GM03348 (cell line): Measurements from ENCODE around the gene TCHP.
A peak's percentile ranks its signal among the peaks of the same experiment; 100 is the strongest.
"Not testable (repeated sequence)": the region's sequence is repeated elsewhere in the genome, so short reads cannot be mapped to it uniquely, and the experiment has no call there.

ENCODE experiments used
- DNase-seq: peaks from one replicate; pipeline ENCODE4 v3.0.0; 2012; ENCODE audit warnings: low spot score

Gene TCHP

DNA sequence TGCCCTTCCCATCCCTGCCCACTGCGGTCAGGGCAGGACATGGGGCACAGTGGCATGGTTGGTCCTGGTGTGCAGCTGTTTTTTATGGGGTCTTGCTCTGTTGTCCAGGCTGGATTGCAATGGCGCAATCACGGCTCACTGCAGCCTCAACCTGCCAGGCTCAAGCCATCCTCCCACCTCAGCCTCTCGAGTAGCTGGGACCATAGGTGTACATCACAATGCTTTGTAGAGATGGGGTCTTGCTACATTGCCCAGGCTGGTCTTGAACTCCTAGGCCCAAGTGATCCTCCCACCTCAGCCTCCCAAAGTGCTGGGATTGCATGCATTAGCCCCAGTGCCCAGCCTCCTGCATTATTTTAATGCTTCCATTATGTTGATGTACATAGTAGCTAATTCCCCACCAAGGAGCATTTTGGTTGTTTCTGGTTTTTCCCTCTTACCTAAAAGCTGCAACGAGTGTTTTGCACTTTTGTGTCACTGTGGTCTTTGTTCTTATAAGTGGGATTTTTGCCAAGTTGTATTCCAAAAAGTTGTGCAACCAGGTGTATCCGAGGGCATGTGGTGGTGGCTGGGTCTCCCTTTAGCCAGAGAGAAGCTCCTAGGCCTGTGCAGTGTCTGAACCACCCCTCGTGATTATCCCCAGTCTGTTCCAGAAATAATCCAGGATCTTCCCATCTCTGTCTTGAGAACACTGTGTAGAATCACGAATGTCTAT is 10.3 kb downstream of the TCHP start:
- DNase-seq, result no peak

DNA sequence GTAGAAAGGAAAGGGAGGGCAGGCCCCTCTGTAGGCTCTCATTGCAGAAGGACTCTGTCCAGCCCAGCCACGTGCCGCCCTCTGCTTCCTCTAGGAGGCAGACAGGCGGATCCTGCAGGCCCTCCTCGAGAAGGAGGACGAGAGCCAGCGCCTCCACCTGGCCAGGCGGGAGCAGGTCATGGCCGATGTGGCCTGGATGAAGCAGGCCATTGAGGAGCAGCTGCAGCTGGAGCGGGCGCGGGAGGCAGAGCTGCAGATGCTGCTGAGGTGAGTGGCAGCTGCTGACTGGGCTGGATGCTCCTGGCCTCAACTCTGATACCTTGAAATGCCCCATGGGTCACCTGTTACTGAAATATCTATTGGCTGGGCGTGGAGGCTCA is 10.9 kb downstream of the TCHP start:
- peak; percentile 48 for DNase-seq

DNA sequence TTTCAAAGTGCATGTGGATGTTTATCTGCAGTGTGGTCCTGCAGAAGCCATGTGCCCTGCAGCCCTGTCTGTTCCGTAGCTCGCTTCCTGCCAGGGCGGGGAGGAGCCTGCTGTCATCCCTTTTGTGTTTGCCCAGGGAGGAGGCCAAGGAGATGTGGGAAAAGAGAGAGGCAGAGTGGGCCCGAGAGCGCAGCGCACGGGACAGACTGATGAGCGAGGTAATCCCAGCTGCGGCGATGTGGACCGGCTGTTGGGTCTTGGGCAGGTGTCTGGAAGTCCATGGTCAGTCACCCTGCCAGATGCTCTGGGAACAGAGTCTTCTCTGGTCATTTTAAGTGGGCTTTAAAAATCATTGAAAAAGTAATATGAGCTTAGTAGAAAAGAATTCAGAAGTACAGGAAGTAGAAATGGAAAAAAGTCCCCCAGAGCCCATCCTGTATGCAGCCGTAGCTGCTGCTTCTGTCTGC is 12.8 kb downstream of the TCHP start:
- no peak for DNase-seq

DNA sequence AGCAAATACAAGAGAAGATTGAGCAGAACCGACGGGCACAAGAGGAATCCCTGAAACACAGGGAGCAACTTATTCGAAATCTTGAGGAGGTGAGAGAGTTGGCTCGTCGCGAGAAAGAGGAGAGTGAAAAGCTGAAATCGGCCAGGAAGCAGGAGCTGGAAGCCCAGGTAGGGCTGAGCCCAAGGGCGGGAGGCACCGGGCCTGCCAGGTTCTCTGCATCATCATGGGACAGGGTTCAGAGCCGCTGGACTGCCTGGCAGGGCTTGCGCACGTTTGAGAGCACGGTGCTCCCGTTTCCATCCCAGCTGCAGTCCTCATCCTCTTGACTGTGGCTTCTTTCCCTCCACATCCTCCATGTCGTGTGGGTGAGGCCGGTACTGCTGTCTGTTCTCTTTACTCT is 14.4 kb downstream of the TCHP start:
- DNase-seq, result no peak

DNA sequence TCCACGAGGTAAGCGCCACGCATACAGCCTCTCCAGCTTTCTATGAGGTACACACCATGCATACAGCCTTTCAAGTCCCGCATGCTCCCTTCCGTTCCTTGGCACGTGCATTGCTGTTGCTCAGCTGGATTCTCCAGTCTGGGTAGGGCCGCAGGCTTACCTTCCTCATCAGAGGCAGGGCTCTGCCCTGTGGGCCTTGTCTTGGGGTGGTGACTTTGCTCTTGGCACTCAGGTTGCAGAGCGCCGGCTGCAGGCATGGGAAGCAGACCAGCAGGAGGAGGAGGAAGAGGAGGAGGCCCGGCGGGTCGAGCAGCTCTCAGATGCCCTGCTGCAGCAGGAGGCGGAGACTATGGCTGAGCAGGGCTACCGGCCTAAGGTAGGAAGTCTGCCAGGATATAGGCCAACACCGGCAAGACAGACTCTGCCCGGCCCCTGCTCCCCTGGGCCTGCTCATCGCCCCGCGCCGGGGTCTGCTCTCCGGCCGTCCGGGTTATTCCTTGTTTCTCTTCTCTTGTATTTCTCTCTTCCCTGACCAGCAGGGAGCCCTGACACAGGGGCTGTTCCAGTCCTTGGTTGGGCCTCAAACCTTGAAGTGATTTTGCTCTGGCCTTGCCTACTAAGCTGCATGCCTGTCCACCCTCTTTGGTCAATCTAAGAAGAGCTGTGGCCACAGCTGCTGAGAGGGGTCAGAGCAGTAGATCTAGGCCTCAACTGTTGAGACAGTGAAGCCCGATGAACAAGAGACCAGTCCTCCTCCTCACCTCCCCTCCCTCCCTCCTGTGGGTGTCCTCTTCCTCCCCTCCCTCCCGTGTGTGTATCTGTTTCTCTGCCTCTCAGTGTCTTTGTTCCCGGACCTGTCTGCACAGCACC is 15.3 kb downstream of the TCHP start:
- DNase-seq, result no peak

DNA sequence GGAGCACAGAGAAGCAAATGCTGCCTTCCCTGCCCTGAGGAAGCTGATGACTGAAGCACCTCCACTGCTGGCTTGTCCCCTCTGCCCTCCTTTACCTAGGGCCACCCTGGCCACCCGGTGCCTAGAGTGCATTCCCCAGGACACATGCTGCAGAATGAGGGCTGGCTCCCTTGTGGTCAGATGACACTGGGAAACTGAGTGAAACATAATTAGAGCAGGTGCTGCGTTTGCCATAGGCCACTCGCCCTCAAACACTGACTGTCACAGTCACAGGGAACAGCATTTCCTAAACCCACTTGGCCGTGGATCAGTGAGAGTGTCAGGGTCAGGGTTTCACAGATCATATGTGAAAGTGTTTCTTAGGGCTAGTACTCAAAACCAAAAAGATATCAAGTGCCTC is 16.0 kb downstream of the TCHP start:
- DNase-seq, result no peak

DNA sequence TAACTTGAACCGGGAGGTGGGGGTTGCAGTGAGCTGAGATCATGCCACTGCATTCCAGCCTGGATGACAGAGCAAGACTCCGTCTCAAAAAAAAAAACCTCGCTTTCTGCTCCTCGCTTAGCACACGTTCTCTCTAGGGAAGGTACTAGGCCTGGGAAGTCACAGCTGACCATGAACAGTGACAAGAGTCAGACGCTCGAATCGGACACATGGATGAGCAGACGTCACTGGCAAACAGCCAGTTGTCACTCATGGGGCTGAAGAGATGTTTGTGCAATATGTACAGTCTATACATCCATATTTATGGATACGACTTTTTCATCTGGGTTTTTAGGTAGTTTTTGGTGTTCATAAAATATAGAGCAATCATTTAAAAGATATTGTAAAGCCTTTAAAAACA is 19.4 kb downstream of the TCHP start:
- no peak for DNase-seq

DNA sequence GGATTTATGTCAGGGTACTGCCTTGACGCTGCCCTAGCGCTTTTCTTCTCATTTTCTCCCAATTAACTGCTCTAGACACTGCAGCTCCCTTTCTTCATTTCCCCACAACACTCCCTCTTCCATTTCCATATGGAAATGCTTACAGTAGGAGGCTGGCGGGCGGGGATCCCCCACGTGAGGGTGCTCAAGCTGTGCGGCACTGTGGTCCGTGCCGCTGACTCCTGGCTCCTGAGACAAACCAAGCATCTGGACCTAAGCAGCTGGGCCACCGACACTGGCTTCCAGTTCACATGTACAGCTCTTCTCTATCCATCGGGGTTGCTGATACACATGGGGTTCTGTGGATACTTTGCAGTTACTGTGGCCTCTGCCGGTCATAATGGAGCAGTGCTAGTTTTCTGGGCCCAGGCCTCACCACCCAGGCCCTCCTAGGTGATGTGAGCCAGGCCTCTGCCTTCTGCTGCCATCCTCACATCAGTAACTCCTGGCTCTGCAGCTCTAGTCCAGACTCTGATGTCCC is 20.2 kb downstream of the TCHP start:
- DNase-seq, result peak; percentile 19

DNA sequence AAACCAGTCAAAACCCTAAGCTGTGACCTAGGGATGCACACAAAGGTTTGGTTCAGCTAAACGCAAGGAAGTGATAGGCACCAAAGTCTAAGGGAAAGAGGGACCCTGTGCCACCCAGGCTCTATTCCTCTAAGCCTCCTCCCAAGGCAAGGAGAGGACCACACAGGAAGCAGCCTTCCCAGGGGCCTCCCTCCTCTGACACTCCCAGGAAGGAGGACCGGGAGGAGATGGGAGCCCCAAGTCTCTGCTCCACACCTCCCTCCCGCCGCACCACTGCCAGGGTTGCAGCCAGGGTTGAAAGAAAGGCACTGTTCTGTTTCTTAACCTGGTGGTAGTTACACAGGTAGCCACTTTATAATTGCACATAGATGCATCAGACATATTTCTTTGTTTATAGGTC is 21.9 kb downstream of the TCHP start:
- no peak for DNase-seq

DNA sequence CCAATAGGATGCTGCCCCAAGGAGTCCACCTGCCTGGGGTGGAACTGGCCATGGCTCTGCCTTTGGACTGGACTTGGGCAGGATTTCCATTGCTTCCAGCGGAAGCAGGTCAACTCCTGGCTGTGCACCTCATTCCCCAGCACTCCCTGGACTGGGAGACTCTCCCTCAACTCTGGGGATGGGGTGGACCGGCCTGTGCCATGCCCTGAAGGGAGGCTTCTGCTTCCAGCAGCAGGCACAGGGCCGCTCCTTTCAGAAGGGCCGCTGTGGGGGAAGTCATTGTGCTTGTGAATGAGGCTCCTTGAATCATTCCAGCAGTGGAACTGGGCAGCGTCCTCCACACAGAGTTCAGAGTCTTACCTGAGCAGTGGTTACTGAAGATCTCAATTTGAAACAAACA is 23.0 kb downstream of the TCHP start:
- no peak for DNase-seq

DNA sequence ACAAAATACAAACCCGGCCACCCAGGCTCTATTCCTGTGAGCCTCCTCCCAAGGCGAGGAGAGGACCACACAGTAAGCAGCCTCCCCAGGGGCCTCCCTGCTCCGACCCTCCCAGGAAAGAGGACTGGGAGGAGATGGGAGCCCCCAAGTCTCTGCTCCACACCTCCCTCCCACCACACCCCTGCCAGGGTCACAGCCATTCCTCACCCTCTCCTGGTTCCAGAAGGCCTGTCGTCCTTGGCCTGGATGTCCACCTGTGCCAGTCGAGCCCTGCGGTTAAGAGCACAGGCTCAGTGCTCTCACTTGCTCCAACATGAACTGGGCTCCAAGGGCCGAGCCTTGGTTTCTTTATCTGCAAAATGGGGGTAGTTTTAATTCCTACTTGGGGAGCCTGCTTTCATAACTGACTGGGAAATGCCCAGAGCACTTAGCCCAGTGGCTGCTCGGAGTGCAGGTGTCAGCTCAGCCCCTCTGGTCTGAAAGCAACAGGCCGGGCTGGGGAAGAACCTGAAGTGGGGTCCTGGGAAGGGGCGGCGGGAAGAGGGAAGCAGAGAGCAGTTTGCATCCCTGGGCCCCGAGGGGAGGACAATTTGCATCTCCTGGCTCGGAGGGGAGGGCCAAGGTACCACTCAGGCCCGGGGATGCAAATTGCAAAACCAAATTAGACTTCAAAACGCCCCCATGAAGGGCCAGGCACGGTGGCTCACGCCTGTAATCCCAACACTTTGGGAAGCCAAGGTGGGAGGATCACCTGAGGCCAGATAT is 23.6 kb downstream of the TCHP start:
- no peak for DNase-seq

DNA sequence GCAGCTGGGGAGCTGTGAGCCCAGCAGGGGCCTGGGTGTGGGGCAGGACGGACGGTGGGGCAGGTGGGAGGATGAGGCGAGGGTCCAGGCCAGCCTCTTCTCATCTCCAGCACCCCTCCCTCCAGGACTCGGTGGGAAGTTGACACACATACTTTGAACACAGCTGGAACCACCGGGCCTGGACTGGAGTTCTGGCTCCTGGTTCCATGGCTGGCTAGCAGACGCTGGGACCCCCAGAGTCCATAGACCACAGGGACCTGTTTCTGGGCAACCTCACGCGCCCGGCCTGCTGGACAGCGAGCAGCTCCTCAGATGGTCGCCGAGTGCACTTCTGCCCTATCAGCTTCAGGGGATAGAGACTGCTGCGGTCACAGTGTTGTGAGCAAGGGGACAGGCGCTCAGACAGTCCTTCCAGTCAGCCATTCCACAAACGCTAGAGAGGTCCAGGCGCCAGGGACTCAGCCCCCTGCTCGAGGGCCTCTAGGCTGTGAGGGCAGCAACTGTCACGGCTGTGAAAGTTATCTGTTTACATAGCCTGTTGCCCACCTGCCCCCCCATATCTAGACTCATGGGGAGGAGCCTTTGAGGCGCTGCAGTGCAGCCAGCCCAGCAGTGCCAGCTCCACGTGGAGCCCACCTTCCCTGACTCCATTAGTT is 25.2 kb downstream of the TCHP start:
- DNase-seq, result no peak

DNA sequence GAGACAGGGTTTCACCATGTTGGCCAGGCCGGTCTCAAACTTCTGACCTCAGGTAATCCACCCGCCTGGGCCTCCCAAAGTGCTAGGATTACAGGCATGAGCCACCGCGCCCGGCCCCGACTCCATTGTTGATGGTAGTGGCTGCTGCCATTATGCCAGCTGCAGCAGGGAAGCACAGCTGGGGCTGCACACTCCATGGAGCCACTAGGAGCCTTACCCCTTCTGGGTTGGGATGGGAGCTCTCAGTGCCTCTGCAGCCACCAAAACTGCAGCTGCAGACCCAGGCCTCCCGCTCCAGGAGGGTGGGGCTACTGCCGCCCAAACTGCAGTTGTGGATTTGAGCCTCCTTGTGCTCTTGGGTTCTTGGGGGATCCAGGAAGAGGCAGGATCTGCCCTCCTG is 25.9 kb downstream of the TCHP start:
- DNase-seq, result no peak

DNA sequence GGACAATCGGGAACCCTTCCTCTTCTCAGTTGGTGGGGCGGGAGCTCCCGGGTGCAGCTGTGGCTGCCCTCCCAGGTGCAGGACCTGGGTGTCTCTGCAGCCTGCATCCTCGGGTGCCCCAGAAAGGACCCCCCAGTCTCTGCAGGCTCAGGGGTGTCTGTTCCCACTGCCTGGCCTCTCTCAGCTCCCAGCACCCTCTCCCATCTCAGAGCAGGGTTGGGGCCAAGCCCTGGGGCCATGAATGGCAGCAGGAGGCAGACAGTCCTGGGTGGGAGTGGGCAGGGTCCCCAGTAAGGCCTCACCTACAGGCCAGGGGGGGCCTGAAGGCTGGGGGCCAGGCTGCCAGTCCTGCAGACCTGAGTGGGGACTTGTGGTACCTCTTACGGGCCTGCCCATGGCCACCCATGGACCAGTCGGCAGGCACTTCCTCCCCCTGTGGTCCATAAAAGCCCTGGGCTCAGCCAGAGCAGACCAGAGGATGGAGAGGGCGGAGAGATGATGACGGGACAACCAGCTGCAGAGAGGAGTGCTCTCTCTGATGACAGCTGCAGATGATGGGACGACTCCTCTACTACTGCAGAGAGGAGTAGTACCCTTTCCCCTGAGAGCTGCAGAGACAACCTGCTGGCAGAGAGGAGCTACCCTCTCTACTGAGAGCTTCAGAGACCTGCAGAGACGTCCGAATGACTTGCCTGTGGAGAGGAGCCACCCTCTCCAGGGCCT is 26.6 kb downstream of the TCHP start:
- DNase-seq, result no peak

DNA sequence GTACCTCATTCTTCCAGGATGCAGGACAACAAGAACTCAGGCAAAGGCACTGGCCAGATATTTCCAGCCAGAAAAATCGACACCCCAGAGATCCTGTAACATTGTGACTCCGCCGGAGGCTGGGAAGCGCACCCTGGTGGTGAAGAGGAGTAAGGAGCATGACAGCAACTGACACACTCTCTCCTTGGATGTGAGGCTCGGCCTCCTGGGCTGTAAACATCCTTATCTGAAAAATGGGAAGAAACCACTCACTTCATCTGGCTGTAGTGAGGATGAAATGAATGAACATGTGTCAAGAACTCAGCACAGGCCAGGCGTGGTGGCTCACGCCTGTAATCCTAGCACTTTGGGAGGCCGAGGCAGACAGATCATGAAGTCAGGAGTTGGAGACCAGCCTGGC is 27.5 kb downstream of the TCHP start:
- peak; percentile 87 for DNase-seq

DNA sequence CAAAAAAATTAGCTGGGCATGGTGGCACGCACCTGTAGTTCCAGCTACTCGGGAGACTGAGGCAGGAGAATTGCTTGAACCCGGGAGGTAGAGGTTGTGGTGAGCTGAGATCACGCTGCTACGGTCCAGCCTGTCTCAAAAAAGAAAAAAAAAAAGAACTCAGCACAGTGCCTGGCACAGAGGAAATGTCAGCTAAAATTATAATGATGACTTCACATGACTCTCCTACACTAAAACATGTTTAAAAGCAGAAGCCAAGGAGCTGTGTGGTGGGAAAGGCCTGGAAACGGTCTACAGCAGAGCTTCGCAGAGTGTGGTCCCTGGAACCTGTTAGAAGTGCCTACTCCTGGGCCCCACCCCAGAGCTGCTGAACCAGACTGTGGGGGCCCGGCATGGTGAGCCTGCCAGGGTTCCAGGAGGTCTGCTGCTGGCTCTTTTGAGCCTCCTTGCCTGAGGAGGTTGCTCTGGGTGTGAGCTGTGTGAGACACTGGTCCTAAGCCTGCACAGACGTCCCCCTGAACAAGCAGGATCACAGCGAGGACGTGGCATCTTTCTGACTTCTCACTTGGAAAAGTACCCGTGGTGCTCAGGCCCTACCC is 28.1 kb downstream of the TCHP start:
- no peak for DNase-seq

DNA sequence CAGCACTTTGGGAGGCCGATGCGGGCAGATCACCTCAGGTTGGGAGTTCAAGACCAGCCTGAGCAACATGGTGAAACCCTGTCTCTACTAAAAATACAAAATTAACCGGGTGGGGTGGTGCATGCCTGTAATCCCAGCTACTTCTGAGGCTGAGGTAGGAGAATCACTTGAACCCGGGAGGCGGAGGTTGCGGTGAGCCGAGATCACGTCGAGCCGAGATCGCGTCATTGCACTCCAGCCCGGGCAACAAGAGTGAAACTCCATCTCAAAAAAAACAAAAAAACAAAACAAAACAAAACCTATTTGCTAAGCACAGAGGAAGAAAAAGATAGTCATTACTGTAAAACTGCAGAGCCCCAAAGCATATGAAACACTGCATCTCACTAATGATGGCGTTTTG is 29.3 kb downstream of the TCHP start:
- not testable (repeated sequence) for DNase-seq

DNA sequence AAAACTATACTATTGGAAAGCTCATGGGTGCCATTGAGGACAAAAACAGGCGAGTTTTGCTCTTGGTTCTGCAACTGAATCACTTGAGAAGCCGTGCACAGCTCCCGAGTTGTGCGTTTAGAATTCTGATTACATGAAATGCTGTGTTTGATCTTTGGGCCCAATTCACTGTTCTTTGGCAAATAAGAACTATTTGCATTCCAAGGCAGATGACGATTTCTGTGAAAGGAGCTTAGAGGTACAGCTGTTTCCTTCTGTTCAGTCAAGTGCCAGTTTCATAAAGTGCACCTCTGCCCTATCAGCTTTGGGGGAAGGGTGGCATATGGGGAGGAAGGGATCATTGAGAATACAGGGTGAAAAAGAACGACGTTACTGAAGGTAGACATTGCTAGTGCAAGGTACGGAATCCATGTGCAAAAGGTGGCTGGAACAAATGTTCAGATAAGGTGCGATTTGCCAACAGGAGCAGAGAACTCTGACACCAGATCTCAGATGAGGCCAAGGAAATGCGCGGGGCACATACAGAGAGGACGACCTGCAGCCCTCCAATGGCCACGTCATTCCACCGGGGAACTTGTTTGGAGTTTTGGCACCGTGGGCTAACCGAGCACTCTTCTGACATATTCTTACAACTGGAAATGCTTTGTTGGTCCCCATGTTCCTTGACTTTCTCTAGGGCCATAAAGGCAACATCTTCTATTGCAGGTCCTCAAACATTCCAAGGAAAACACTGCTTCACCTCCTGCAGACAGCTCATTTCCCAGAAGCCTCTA is 30.1 kb downstream of the TCHP start:
- no peak for DNase-seq

DNA sequence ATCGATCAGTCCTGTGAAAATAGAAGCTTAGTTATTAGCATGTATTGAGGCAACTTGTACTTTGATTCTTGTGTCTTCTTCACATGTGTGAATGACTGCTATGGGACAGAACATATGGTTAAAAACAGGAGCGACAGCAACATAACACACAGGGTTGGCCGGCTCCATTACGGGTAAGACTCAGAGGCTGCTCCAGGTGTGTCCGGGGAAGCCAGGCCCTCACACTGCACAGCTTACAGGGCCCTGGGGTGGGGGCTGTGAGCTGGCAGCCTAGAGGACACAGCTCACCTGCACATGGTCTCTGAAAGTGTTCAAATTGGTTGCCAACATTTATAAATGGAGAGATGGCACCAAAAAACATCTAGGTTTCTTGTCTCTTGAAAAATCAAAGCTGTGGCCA is 31.1 kb downstream of the TCHP start:
- no peak for DNase-seq

DNA sequence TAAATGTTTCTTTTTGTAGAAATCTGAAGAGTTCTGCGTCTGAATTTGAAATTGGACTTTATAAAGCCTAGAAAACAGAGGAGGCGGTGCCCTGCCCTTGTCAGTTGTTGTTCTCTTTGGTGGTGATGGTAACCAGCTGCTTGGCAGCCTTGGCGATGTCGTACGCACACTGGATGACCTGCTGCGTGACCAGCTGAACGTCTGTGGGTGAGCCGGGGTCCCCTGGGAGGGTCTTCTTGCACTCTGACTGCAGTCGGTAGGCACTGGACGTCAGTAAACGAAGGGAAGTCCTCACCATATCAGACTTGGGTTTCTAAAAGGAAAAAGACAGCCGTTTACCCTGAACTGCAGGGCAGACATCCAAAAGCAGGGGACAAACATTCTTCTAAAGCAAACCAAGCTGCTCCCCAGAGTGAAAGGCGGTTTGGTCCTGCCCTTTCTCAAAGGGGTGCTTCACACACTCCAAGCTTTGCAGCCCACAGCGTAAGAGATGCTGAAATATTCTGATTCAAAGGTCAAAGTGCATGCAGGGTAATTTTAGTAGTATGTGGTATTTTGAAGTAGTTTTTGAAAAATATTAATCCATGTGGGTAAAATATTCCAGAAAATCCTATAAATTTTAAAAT is 32.9 kb downstream of the TCHP start:
- DNase-seq, result no peak
